H9 (cell line): Measurements from ENCODE around the gene ADAMTS18. TPM values are rescaled to one million over a fixed set of nuclear protein-coding genes. Genes with fewer than 3 reads are reported as not detected.

Source experiments
- DNase-seq: peaks from one replicate; pipeline ENCODE4 v3.0.0-alpha.2; 2017
- H2AFZ ChIP-seq: one replicate; pipeline ENCODE4 v1.6.1; 2013; ENCODE audit warnings: mild to moderate bottlenecking, low read length, control low read depth, moderate library complexity
- H2AK5ac ChIP-seq: 2 replicates; pipeline ENCODE4 v1.6.1; 2013; ENCODE audit warnings: low read length, control low read depth, mixed read lengths; ENCODE audit not compliant: insufficient read length
- H2BK120ac ChIP-seq: one replicate; pipeline ENCODE4 v1.6.1; 2013; ENCODE audit warnings: low read depth, mild to moderate bottlenecking, low read length, control low read depth, inconsistent platforms; ENCODE audit not compliant: poor library complexity, severe bottlenecking
- H2BK12ac ChIP-seq: 2 replicates; pipeline ENCODE4 v1.6.1; 2013; ENCODE audit warnings: low read length, control low read depth, mixed read lengths, low read depth; ENCODE audit not compliant: insufficient read length
- H2BK15ac ChIP-seq: 2 replicates; pipeline ENCODE4 v1.6.1; 2013; ENCODE audit warnings: low read depth, low read length, control low read depth
- H2BK20ac ChIP-seq: one replicate; pipeline ENCODE4 v1.6.1; 2013; ENCODE audit warnings: low read depth, mild to moderate bottlenecking, low read length, control low read depth, inconsistent platforms; ENCODE audit not compliant: poor library complexity, severe bottlenecking
- H2BK5ac ChIP-seq: 2 replicates; pipeline ENCODE4 v1.6.1; 2013; ENCODE audit warnings: low read length, control low read depth, mixed read lengths; ENCODE audit not compliant: insufficient read length
- H3K14ac ChIP-seq: 2 replicates; pipeline ENCODE4 v1.6.1; 2013; ENCODE audit warnings: low read length, control low read depth; ENCODE audit not compliant: insufficient read depth
- H3K18ac ChIP-seq: 2 replicates; pipeline ENCODE4 v1.6.1; 2013; ENCODE audit warnings: low read depth, mild to moderate bottlenecking, mixed read lengths, low read length, control low read depth; ENCODE audit not compliant: insufficient read length
- H3K23ac ChIP-seq: 2 replicates; pipeline ENCODE4 v1.6.1; 2013; ENCODE audit warnings: low read length, control low read depth, mixed read lengths, low read depth; ENCODE audit not compliant: insufficient read length
- H3K23me2 ChIP-seq: 2 replicates; pipeline ENCODE4 v1.6.1; 2013; ENCODE audit warnings: low read depth, mild to moderate bottlenecking, mixed read lengths, low read length, control low read depth; ENCODE audit not compliant: insufficient read length, poor library complexity, severe bottlenecking
- H3K27ac ChIP-seq: 2 replicates; pipeline ENCODE4 v1.5.1; 2013; ENCODE audit warnings: low read length, control low read depth, mixed read lengths, low read depth; ENCODE audit not compliant: insufficient read length
- H3K27me3 ChIP-seq: 2 replicates; pipeline ENCODE4 v1.6.1; 2013; ENCODE audit warnings: low read length, control low read depth, inconsistent platforms; ENCODE audit not compliant: insufficient read depth
- H3K4ac ChIP-seq: 2 replicates; pipeline ENCODE4 v1.6.1; 2013; ENCODE audit warnings: low read depth, mild to moderate bottlenecking, control low read depth, inconsistent platforms, low read length, moderate library complexity
- H3K4me1 ChIP-seq: 2 replicates; pipeline ENCODE4 v1.6.1; 2013; ENCODE audit warnings: low read length, control low read depth, inconsistent platforms; ENCODE audit not compliant: insufficient read depth
- H3K4me2 ChIP-seq: 2 replicates; pipeline ENCODE4 v1.6.1; 2013; ENCODE audit warnings: low read length, control low read depth, mixed read lengths; ENCODE audit not compliant: insufficient read length, insufficient read depth
- H3K56ac ChIP-seq: 2 replicates; pipeline ENCODE4 v1.6.1; 2013; ENCODE audit warnings: low read depth, mild to moderate bottlenecking, mixed read lengths, low read length, control low read depth; ENCODE audit not compliant: insufficient read length
- H3K79me1 ChIP-seq: 2 replicates; pipeline ENCODE4 v1.6.1; 2013; ENCODE audit warnings: low read depth, mild to moderate bottlenecking, moderate library complexity, low read length, control low read depth, inconsistent platforms; ENCODE audit not compliant: insufficient read depth, poor library complexity, severe bottlenecking
- H3K79me2 ChIP-seq: 2 replicates; pipeline ENCODE4 v1.6.1; 2013; ENCODE audit warnings: low read length, control low read depth, inconsistent platforms; ENCODE audit not compliant: insufficient read depth
- H3K9ac ChIP-seq: 2 replicates; pipeline ENCODE4 v1.6.1; 2013; ENCODE audit warnings: low read length, control low read depth, mixed read lengths; ENCODE audit not compliant: insufficient read length; ENCODE audit errors: extremely low read depth
- H3K9me3 ChIP-seq: one replicate; pipeline ENCODE4 v1.6.1; 2013; ENCODE audit warnings: low read depth, low read length, inconsistent platforms; ENCODE audit not compliant: control insufficient read depth
- H3T11ph ChIP-seq: one replicate; pipeline ENCODE4 v1.6.1; 2013; ENCODE audit warnings: mild to moderate bottlenecking, low read length, control low read depth, inconsistent platforms
- H4K20me1 ChIP-seq: one replicate; pipeline ENCODE4 v1.6.1; 2013; ENCODE audit not compliant: control insufficient read depth, insufficient read length, insufficient read depth
- H4K5ac ChIP-seq: 2 replicates; pipeline ENCODE4 v1.6.1; 2013; ENCODE audit warnings: low read depth, mild to moderate bottlenecking, mixed read lengths, low read length, control low read depth; ENCODE audit not compliant: insufficient read length
- H4K8ac ChIP-seq: replicated peaks from 2 replicates; pipeline ENCODE4 v1.6.1; 2013; ENCODE audit warnings: low read length, control low read depth, mixed read lengths, low read depth; ENCODE audit not compliant: insufficient read length
- H4K91ac ChIP-seq: 2 replicates; pipeline ENCODE4 v1.6.1; 2013; ENCODE audit warnings: low read depth, mild to moderate bottlenecking, moderate library complexity, mixed read lengths, low read length, control low read depth; ENCODE audit not compliant: insufficient read length
- H3K27ac Mint-ChIP-seq, 3 experiments: 2 replicates in 2 of 3; 3 replicates in 1 of 3; pipeline ENCODE4 v1.8.0; 2020 to 2021; ENCODE audit warnings: mixed read lengths in 3 of 3, mild to moderate bottlenecking in 1 of 3, moderate library complexity in 1 of 3
- H3K27me3 Mint-ChIP-seq: 2 replicates; pipeline ENCODE4 v1.8.0; 2021; ENCODE audit warnings: low read depth, mild to moderate bottlenecking, moderate library complexity, mixed read lengths
- H3K36me3 Mint-ChIP-seq, 3 experiments: 2 replicates in 2 of 3; 3 replicates in 1 of 3; pipeline ENCODE4 v1.8.0; 2020 to 2021; ENCODE audit warnings: low read depth in 3 of 3, mixed read lengths in 3 of 3; ENCODE audit not compliant: insufficient read depth in 1 of 3
- H3K4me1 Mint-ChIP-seq, 2 experiments: 2 replicates each; pipeline ENCODE4 v1.8.0; 2020; ENCODE audit warnings: mixed read lengths in 2 of 2
- H3K4me3 Mint-ChIP-seq, 2 experiments: 2 replicates in 1 of 2; 3 replicates in 1 of 2; pipeline ENCODE4 v1.8.0; 2020 to 2021; ENCODE audit warnings: mild to moderate bottlenecking in 2 of 2, mixed read lengths in 2 of 2, moderate library complexity in 1 of 2
- H3K9me3 Mint-ChIP-seq, 2 experiments: 2 replicates in 1 of 2; 3 replicates in 1 of 2; pipeline ENCODE4 v1.8.0; 2020; ENCODE audit warnings: mild to moderate bottlenecking in 2 of 2, mixed read lengths in 2 of 2, moderate library complexity in 1 of 2
- CTCF ChIP-seq: fragments of 200-600 bp; sonication (generic); conservative IDR thresholded peaks from 3 replicates; pipeline ENCODE4 v1.8.0; 2021; ENCODE audit warnings: antibody characterized with exemption, mild to moderate bottlenecking
- WGBS: extraction: QIAGEN DNeasy Blood & Tissue Kit; methylation state at CpG from one replicate; pipeline ENCODE4 v1.1.7; 2013; ENCODE audit warnings: missing lambda C conversion rate, low lambda C conversion rate, mixed read lengths; ENCODE audit not compliant: insufficient read length; ENCODE audit errors: extremely low coverage; 5-methylcytosine and 5-hydroxymethylcytosine counted together
- total RNA-seq: library from RNA; stranded (reverse); gene quantifications from 2 replicates; pipeline ENCODE4 v1.2.1, GENCODE V29; 2021

The ADAMTS18 gene
- total RNA-seq, 1 experiment from 2014 or later, result 0.07 TPM

- no peak overlapping the region for H3T11ph ChIP-seq
- no peak overlapping the region for H3K18ac ChIP-seq
- H2BK12ac ChIP-seq, result no peak overlapping the region
- no peak overlapping the region for H3K27ac ChIP-seq
- Mint-ChIP-seq H3K4me1 (no peaks in the 10 kb centered on the region), H3K27me3 (no peaks in the 10 kb centered on the region), H3K27ac (no peak overlapping the region), H3K4me3 (no peak overlapping the region), H3K36me3 (no peaks in the 10 kb centered on the region), H3K9me3 (no peaks in the 10 kb centered on the region)
- no peak overlapping the region for H3K4me2 ChIP-seq
- H3K79me1 ChIP-seq, result no peaks in the 10 kb centered on the region
- H3K56ac ChIP-seq, result no peak overlapping the region
- H2BK15ac ChIP-seq, result no peak overlapping the region
- no CpG with 5 or more reads among the region's 2 CpGs for WGBS
- H3K23ac ChIP-seq, result no peak overlapping the region
- H4K91ac ChIP-seq, result no peak overlapping the region
- H3K9ac ChIP-seq, result no peak overlapping the region
- no peaks in the 10 kb centered on the region for H3K9me3 ChIP-seq
- H4K5ac ChIP-seq, result no peak overlapping the region
- no peak overlapping the region for H2BK5ac ChIP-seq
- no peak overlapping the region for H3K14ac ChIP-seq
- no peaks in the 10 kb centered on the region for H3K79me2 ChIP-seq
- H2BK120ac ChIP-seq, result no peak overlapping the region
- no peak overlapping the region for H2BK20ac ChIP-seq
- no peak overlapping the region for H2AFZ ChIP-seq
- no peaks in the 10 kb centered on the region for H3K4me1 ChIP-seq
- no peak overlapping the region for H4K8ac ChIP-seq
- no peak for TF ChIP-seq CTCF
- no peaks in the 10 kb centered on the region for H3K23me2 ChIP-seq
- no peaks in the 10 kb centered on the region for H4K20me1 ChIP-seq
- no peak overlapping the region for H3K4ac ChIP-seq
- no peaks in the 10 kb centered on the region for H3K27me3 ChIP-seq
- H2AK5ac ChIP-seq, result no peak overlapping the region
- no peak for DNase-seq
These were observed 130.7 kb downstream of the ADAMTS18 start for GRCh38 chr16:77304134-77304533.
